CD4-positive, alpha-beta T cell (primary cell): ENCODE results near the gene CNDP2. TPM values are rescaled to one million over a fixed set of nuclear protein-coding genes. Genes with fewer than 3 reads are reported as not detected.

Experiments used
- ATAC-seq: fragments of 200-7000 bp; cut with Tn5 transposase; one replicate; pipeline ENCODE4 v1.10.0; 2022; ENCODE audit warnings: mild to moderate bottlenecking; ENCODE audit not compliant: poor library complexity
- CTCF ChIA-PET: fragments of 350-600 bp; sonication (Branson Sonifier 250); formaldehyde crosslinking; loops from one replicate; lab custom pipeline; 2021; ENCODE audit warnings: antibody characterized with exemption, inconsistent platforms; lab: Charles Lee
- POLR2A ChIA-PET: fragments of 350-600 bp; sonication (Branson Sonifier 250); formaldehyde crosslinking; loops from one replicate; lab custom pipeline; 2021; ENCODE audit warnings: antibody characterized with exemption, inconsistent platforms; lab: Charles Lee
- DNase-seq, 14 experiments: peaks; one replicate each; pipeline ENCODE4 v3.0.0-alpha.2; 2013 to 2020; ENCODE audit warnings: mixed read lengths in 2 of 14
- H3K27ac ChIP-seq, 2 donors: one replicate each; pipeline versions ENCODE4 v1.5.1 to v1.7.0; 2013; ENCODE audit warnings: low read length in 2 of 2, low read depth in 1 of 2, mild to moderate bottlenecking in 1 of 2
- H3K27me3 ChIP-seq, 2 experiments: 1 replicate in 1 of 2; 2 replicates in 1 of 2; pipeline versions ENCODE4 v1.6.1 to v1.7.0; 2013; ENCODE audit warnings: low read length in 2 of 2, control low read depth in 1 of 2, mild to moderate bottlenecking in 1 of 2, moderate library complexity in 1 of 2; ENCODE audit not compliant: insufficient read depth in 2 of 2, control insufficient read depth in 1 of 2
- H3K36me3 ChIP-seq: one replicate; pipeline ENCODE4 v1.6.1; 2013; ENCODE audit warnings: low read length, control low read depth; ENCODE audit not compliant: insufficient read depth
- H3K4me1 ChIP-seq: one replicate; pipeline ENCODE4 v1.6.1; 2013; ENCODE audit warnings: low read length, control low read depth; ENCODE audit not compliant: insufficient read depth
- H3K4me3 ChIP-seq: one replicate; pipeline ENCODE4 v1.5.1; 2013; ENCODE audit warnings: mild to moderate bottlenecking, low read length, moderate library complexity
- H3K9me3 ChIP-seq, 2 experiments: 1 replicate in 1 of 2; 2 replicates in 1 of 2; pipeline versions ENCODE4 v1.6.1 to v1.7.0; 2013; ENCODE audit warnings: low read length in 2 of 2, mild to moderate bottlenecking in 2 of 2, control low read depth in 1 of 2, moderate library complexity in 1 of 2; ENCODE audit not compliant: control insufficient read depth in 1 of 2, insufficient read depth in 1 of 2
- H3K27ac Mint-ChIP-seq: one replicate; pipeline ENCODE4 v1.8.0; 2020; ENCODE audit warnings: mixed read lengths
- H3K27me3 Mint-ChIP-seq: one replicate; pipeline ENCODE4 v1.8.0; 2021; ENCODE audit warnings: mixed read lengths
- H3K36me3 Mint-ChIP-seq: one replicate; pipeline ENCODE4 v1.8.0; 2021; ENCODE audit warnings: low read depth, mixed read lengths
- H3K4me1 Mint-ChIP-seq: one replicate; pipeline ENCODE4 v1.8.0; 2021; ENCODE audit warnings: low read depth, mixed read lengths
- H3K4me3 Mint-ChIP-seq: one replicate; pipeline ENCODE4 v1.8.0; 2020; ENCODE audit warnings: mild to moderate bottlenecking, mixed read lengths
- H3K9me3 Mint-ChIP-seq: one replicate; pipeline ENCODE4 v1.8.0; 2020; ENCODE audit warnings: mixed read lengths
- intact Hi-C, 2 experiments: fragments of 100-400 bp; cut with DNase I in 1 of 2; cut with micrococcal nuclease in 1 of 2; formaldehyde crosslinking; loops; one replicate each; pipeline versions ENCODE4 v1.15.1 to v1.9.0; 2023 to 2025; cut with DNase I, micrococcal nuclease
- total RNA-seq, 174 experiments: library from RNA in 2 of 174; stranded (reverse) in 2 of 174; gene quantifications; one replicate each; pipeline ENCODE4 v1.2.3 and lab custom pipeline; 2021 to 2026
- TF ChIP-seq, protein P1 (sequence below): fragments of 200-600 bp; IDR thresholded peaks from one replicate; pipeline ENCODE4 v1.8.0; 2022; ENCODE audit warnings: antibody characterized with exemption, mild to moderate bottlenecking

The CNDP2 gene
- total RNA-seq, 2 experiments from 2014 or later: 75.5 to 75.7 TPM

DNA sequence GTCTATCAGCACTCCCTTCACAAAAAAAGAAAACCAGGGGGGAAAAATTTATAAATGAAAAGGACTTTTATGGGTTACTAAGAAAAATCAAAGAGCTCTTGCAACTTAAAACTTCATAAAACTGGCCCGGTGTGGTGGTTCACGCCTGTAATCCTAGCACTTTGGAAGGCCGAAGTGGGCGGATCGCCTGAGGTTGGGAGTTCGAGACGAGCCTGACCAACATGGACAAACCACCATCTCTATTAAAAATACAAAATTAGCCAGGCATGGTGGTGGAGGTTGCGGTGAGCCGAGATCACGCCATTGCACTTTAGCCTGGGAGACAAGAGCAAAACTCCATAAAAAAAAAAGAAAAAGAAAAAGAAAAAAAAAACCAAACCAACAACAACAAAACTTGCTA, 40.8 kb upstream of the CNDP2 start:
- Mint-ChIP-seq H3K4me1 (peaks cover 21% of the 10 kb centered on the region), H3K36me3 (no peaks in the 10 kb centered on the region), H3K4me3 (no peak overlapping the region), H3K9me3 (no peaks in the 10 kb centered on the region), H3K27me3 (peaks cover 65% of the 10 kb centered on the region), H3K27ac (no peak overlapping the region)
- H3K27me3 ChIP-seq: peaks cover 23 to 44% of the 10 kb centered on the region in 2 experiments
- DNase-seq (no peak), ATAC-seq (no peak)
- intact Hi-C loops: no loop called here
- ChIA-PET POLR2A (no interaction called here), CTCF (no interaction called here)
- H3K36me3 ChIP-seq: no peaks in the 10 kb centered on the region
- H3K27ac ChIP-seq: no peak overlapping the region
- TF ChIP-seq, protein P1, sequence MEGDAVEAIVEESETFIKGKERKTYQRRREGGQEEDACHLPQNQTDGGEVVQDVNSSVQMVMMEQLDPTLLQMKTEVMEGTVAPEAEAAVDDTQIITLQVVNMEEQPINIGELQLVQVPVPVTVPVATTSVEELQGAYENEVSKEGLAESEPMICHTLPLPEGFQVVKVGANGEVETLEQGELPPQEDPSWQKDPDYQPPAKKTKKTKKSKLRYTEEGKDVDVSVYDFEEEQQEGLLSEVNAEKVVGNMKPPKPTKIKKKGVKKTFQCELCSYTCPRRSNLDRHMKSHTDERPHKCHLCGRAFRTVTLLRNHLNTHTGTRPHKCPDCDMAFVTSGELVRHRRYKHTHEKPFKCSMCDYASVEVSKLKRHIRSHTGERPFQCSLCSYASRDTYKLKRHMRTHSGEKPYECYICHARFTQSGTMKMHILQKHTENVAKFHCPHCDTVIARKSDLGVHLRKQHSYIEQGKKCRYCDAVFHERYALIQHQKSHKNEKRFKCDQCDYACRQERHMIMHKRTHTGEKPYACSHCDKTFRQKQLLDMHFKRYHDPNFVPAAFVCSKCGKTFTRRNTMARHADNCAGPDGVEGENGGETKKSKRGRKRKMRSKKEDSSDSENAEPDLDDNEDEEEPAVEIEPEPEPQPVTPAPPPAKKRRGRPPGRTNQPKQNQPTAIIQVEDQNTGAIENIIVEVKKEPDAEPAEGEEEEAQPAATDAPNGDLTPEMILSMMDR: no peak
- no peak overlapping the region for H3K4me3 ChIP-seq
- H3K4me1 ChIP-seq: peaks cover 9% of the 10 kb centered on the region
- peaks cover 0 to 8% of the 10 kb centered on the region in 2 experiments for H3K9me3 ChIP-seq

DNA sequence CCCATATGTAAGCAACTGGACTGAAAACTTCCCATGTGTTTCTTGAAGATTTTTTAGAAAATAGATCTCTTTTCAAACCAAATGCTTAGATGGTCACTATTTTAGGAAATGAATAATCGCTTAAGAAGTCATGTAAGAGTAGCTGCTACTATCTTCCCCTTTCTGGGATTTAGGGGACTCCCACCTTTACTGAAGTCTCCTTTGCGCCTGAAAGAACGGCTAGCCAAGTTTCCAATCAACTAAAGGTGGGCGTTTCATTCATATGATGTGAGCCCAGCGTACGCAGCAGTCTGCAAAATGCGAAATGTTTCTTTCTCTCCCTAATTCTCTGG, 40.2 kb upstream of the CNDP2 start:
- Histone ChIP-seq H3K4me1 (peaks cover 9% of the 10 kb centered on the region), H3K27me3 (peaks cover 23 to 44% of the 10 kb centered on the region in 2 experiments), H3K9me3 (peaks cover 0 to 8% of the 10 kb centered on the region in 2 experiments), H3K27ac (no peak overlapping the region), H3K4me3 (no peak overlapping the region), H3K36me3 (no peaks in the 10 kb centered on the region)
- intact Hi-C loops: no loop called here
- no peak for DNase-seq
- no peaks in the 10 kb centered on the region for H3K36me3 Mint-ChIP-seq
- H3K4me1 Mint-ChIP-seq: peaks cover 21% of the 10 kb centered on the region
- TF ChIP-seq, protein P1: no peak
- no peak for ATAC-seq
- H3K4me3 Mint-ChIP-seq: peak overlapping the region; percentile 4
- H3K9me3 Mint-ChIP-seq: no peaks in the 10 kb centered on the region
- H3K27ac Mint-ChIP-seq: no peak overlapping the region
- peaks cover 69% of the 10 kb centered on the region for H3K27me3 Mint-ChIP-seq
- POLR2A ChIA-PET: no interaction called here
- CTCF ChIA-PET: no interaction called here

DNA sequence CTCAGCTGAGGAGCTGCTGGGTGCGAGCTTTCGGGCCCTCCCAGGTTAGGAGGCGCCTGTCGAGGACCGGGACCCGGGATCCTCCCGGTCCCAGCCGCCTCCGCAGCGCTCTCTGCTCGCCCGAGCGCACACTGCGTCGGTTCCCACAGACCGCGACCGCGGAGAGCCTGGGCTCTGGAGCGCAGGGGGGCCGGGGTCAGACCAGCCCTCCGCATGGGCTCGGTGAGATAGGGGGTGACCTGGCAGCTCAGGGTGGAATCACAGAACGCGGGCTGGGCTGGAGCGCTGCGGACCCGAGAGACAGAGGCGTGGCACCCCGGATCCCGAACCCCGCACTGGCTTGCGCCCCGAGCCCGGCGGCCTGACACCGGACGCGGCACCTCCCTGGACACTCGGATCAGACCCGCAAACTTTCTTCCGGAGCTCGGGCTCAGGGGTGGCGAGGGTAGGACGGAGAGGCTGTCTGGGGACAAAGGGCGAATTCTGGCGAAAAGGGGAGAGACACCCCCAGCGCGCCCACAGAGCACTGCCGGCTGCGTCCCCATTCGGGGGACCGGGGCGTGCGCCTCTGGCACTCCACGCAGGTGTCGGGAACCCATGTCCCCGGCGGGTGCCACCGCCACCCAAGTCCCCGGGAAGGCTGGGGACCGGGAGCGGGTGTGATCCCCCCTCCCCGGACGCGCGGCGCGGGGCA, 39.7 kb upstream of the CNDP2 start:
- CTCF ChIA-PET: no interaction called here

More for the DNA sequence above, 39.7 kb upstream of the CNDP2 start:
- Histone ChIP-seq H3K4me3 (no peak overlapping the region), H3K36me3 (no peaks in the 10 kb centered on the region), H3K9me3 (peaks cover 0 to 8% of the 10 kb centered on the region in 2 experiments), H3K27ac (no peak overlapping the region), H3K4me1 (peaks cover 9% of the 10 kb centered on the region), H3K27me3 (peaks cover 23 to 44% of the 10 kb centered on the region in 2 experiments)
- Mint-ChIP-seq H3K27ac (no peak overlapping the region), H3K4me1 (peaks cover 21% of the 10 kb centered on the region), H3K9me3 (no peaks in the 10 kb centered on the region), H3K36me3 (no peaks in the 10 kb centered on the region), H3K27me3 (peaks cover 69% of the 10 kb centered on the region), H3K4me3 (no peak overlapping the region)
- TF ChIP-seq, protein P1: no peak
- ATAC-seq (no peak), DNase-seq (no peak)
- intact Hi-C loops: no loop called here
- POLR2A ChIA-PET: no interaction called here
